GM18861 (cell line): Measurements from ENCODE around the gene VAX1.
"Not testable (repeated sequence)": the region's sequence is repeated elsewhere in the genome, so short reads cannot be mapped to it uniquely, and the experiment has no call there.

Source experiments
- ATAC-seq: cut with Tn5 transposase; IDR thresholded peaks from one replicate; pipeline ENCODE4 v1.9.1; 2021; ENCODE audit not compliant: unreplicated experiment

The VAX1 gene

GRCh38 chr10:117137911-117138642 lies at the start of gene VAX1:
Gene VAX1, minus strand, starts transcription at chr10:117138270. Its CDS starts 214 bp downstream, at chr10:117138056.
- ATAC-seq = no peak

GRCh38 chr10:117186832-117187615 lies 49.0 kb upstream of the VAX1 start:
- ATAC-seq = no peak

GRCh38 chr10:117185817-117186216 lies 47.7 kb upstream of the VAX1 start:
- ATAC-seq = not testable (repeated sequence)

- ATAC-seq = no peak
These were observed 46.8 kb upstream of the VAX1 start for GRCh38 chr10:117184821-117185220.

GRCh38 chr10:117184296-117184695 lies 46.2 kb upstream of the VAX1 start:
- ATAC-seq = no peak

- ATAC-seq = no peak
These were observed 40.1 kb upstream of the VAX1 start for GRCh38 chr10:117178190-117178589.

GRCh38 chr10:117175901-117176534 lies 37.9 kb upstream of the VAX1 start:
- peak; percentile 56 for ATAC-seq

GRCh38 chr10:117175215-117175900 lies 37.3 kb upstream of the VAX1 start:
- ATAC-seq = peak; percentile 31

- ATAC-seq = peak; percentile 70
These were observed 36.6 kb upstream of the VAX1 start for GRCh38 chr10:117174439-117175214.

- ATAC-seq = no peak
These were observed 32.2 kb upstream of the VAX1 start for GRCh38 chr10:117170244-117170643.

- ATAC-seq = no peak
These were observed 31.4 kb upstream of the VAX1 start for GRCh38 chr10:117169480-117169879.

GRCh38 chr10:117168729-117169128 lies 30.7 kb upstream of the VAX1 start:
- ATAC-seq = no peak

- peak; percentile 91 for ATAC-seq
These were observed 30.0 kb upstream of the VAX1 start for GRCh38 chr10:117167789-117168674.

GRCh38 chr10:117167346-117167788 lies 29.3 kb upstream of the VAX1 start:
- ATAC-seq = no peak

- ATAC-seq = no peak
These were observed 28.6 kb upstream of the VAX1 start for GRCh38 chr10:117166418-117167345.

- ATAC-seq = no peak
These were observed 27.7 kb upstream of the VAX1 start for GRCh38 chr10:117165538-117166417.
